Glutamatergic neuron (in vitro differentiated cells): ENCODE measurements around the gene GSG1L. TPM values are rescaled to one million over a fixed set of nuclear protein-coding genes. Genes with fewer than 3 reads are reported as not detected.

Experiments
- DNase-seq: peaks from one replicate; pipeline ENCODE4 v3.0.0; 2022
- H3K27ac Mint-ChIP-seq: one replicate; pipeline ENCODE4 v1.8.0; 2020; ENCODE audit warnings: mild to moderate bottlenecking, mixed read lengths, inconsistent platforms; ENCODE audit not compliant: unreplicated experiment
- H3K27me3 Mint-ChIP-seq: one replicate; pipeline ENCODE4 v1.8.0; 2020; ENCODE audit warnings: mild to moderate bottlenecking, moderate library complexity, mixed read lengths, inconsistent platforms; ENCODE audit not compliant: unreplicated experiment
- H3K36me3 Mint-ChIP-seq: one replicate; pipeline ENCODE4 v1.8.0; 2020; ENCODE audit warnings: mild to moderate bottlenecking, mixed read lengths, inconsistent platforms; ENCODE audit not compliant: unreplicated experiment
- H3K4me1 Mint-ChIP-seq: one replicate; pipeline ENCODE4 v1.8.0; 2020; ENCODE audit warnings: mild to moderate bottlenecking, low read depth, mixed read lengths, inconsistent platforms; ENCODE audit not compliant: unreplicated experiment
- H3K4me3 Mint-ChIP-seq: one replicate; pipeline ENCODE4 v1.8.0; 2020; ENCODE audit warnings: mild to moderate bottlenecking, mixed read lengths, inconsistent platforms; ENCODE audit not compliant: unreplicated experiment
- H3K9me3 Mint-ChIP-seq: one replicate; pipeline ENCODE4 v1.8.0; 2020; ENCODE audit warnings: mild to moderate bottlenecking, moderate library complexity, mixed read lengths, inconsistent platforms; ENCODE audit not compliant: unreplicated experiment
- total RNA-seq: library from RNA; stranded (reverse); fragmentation: NEBNext Ultra II Directional; extraction: Animal tissue kit (Norgen Biotek cat#: 25700); gene quantifications from one replicate; pipeline ENCODE4 v1.2.1, GENCODE V29; 2021; ENCODE audit not compliant: unreplicated experiment
- TF ChIP-seq, protein P1 (sequence below): fragments of 200-600 bp; sonication (generic); IDR thresholded peaks from one replicate; pipeline ENCODE4 v1.5.0; 2021; ENCODE audit not compliant: partially characterized antibody, unreplicated experiment

GSG1L gene
- total RNA-seq, 1 donor from 2014 or later, result 0.91 TPM

DNA sequence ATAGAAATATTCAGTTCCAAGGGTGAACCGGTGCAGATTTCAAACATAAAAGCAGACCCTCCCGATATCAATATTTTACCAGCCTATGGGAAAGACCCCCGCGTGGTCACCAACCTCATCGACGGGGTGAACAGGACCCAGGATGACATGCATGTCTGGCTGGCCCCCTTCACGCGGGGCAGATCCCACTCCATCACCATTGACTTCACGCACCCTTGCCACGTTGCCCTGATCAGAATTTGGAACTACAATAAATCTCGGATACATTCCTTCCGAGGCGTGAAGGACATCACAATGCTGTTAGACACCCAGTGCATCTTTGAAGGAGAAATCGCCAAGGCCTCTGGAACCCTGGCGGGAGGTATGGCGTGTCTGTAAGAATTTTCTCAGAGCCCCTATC, 313.6 kb downstream of the GSG1L start:
- TF ChIP-seq, protein P1, sequence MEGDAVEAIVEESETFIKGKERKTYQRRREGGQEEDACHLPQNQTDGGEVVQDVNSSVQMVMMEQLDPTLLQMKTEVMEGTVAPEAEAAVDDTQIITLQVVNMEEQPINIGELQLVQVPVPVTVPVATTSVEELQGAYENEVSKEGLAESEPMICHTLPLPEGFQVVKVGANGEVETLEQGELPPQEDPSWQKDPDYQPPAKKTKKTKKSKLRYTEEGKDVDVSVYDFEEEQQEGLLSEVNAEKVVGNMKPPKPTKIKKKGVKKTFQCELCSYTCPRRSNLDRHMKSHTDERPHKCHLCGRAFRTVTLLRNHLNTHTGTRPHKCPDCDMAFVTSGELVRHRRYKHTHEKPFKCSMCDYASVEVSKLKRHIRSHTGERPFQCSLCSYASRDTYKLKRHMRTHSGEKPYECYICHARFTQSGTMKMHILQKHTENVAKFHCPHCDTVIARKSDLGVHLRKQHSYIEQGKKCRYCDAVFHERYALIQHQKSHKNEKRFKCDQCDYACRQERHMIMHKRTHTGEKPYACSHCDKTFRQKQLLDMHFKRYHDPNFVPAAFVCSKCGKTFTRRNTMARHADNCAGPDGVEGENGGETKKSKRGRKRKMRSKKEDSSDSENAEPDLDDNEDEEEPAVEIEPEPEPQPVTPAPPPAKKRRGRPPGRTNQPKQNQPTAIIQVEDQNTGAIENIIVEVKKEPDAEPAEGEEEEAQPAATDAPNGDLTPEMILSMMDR, result no peak
- Mint-ChIP-seq H3K36me3 (peaks cover 3% of the 10 kb centered on the region), H3K27me3 (peaks cover 9% of the 10 kb centered on the region), H3K9me3 (peaks cover 4% of the 10 kb centered on the region), H3K4me1 (peaks cover 19% of the 10 kb centered on the region), H3K27ac (no peak overlapping the region), H3K4me3 (no peak overlapping the region)
- DNase-seq, result no peak

DNA sequence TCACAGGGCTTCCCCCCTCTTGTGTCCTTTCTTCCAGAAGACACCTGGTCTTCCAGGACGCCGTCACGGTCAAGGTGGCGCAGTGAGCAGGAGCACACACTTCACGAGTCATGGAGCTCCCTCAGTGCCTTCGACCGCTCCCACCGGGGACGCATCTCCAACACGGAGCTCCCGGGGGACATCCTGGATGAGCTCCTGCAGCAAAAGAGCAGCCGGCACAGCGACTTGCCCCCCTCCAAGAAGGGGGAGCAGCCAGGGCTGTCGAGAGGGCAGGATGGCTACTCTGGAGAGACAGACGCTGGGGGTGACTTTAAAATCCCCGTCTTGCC, 314.0 kb downstream of the GSG1L start:
- DNase-seq, result no peak
- H3K36me3 Mint-ChIP-seq, result peaks cover 5% of the 10 kb centered on the region
- peaks cover 14% of the 10 kb centered on the region for H3K4me1 Mint-ChIP-seq
- H3K4me3 Mint-ChIP-seq, result no peak overlapping the region
- TF ChIP-seq, protein P1, result no peak
- peaks cover 2% of the 10 kb centered on the region for H3K9me3 Mint-ChIP-seq
- no peak overlapping the region for H3K27ac Mint-ChIP-seq
- H3K27me3 Mint-ChIP-seq, result peaks cover 7% of the 10 kb centered on the region

DNA sequence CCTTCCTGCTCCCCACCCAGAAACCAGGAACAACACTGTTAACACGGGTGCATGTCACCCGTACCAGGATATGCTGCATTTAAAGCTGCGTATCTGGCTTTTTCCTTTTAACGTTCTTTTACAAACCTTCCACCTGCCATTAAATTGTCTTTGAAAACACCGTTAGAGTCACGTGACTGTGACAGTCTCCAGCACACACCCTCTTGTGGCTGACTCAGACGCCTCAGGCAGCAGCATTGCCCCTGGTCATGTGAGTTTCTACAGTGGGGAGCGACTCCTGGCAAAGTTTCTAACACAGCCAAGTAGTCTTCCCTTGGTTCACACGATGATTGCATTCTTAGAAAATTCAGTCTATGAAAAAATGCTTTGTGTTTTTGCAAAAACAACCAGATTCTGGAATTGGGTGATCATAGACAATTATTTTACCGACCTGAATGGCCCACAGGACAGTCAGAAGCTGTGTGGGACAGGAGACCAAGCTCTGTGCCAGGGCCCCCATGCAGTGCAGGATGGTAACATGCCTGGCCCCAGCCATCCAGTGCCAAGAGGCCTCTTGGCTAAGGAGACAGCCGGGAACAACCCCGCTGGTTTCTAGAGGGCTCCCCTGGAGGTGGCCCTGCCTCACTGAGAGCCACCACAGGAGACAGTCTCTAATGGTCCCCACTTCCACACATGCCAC, 314.5 kb downstream of the GSG1L start:
- Mint-ChIP-seq H3K4me1 (peaks cover 12% of the 10 kb centered on the region), H3K27ac (no peak overlapping the region), H3K9me3 (peaks cover 2% of the 10 kb centered on the region), H3K36me3 (peaks cover 5% of the 10 kb centered on the region), H3K27me3 (peaks cover 7% of the 10 kb centered on the region), H3K4me3 (no peak overlapping the region)
- TF ChIP-seq, protein P1, result no peak
- DNase-seq, result no peak

DNA sequence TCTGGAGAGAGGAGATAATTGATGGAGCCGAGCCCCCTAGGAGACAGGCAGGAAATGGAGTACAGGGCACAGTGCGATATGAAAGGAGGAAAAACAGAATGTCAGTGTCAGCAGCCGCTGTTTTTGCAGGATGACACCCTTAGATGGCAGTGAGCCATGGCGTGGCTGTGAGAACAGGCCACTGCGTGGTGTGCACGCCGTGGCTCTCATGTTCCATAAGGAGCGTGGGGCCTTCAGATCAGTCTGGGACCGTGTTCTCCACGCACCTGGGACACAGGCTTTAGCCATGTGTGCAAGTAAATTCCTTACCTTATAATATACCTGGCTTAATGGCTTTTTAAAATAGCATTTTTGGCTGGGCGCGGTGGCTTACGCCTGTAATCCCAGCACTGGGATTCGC, 315.6 kb downstream of the GSG1L start:
- Mint-ChIP-seq H3K9me3 (peaks cover 2% of the 10 kb centered on the region), H3K27me3 (peaks cover 7% of the 10 kb centered on the region), H3K4me3 (no peak overlapping the region), H3K36me3 (peaks cover 5% of the 10 kb centered on the region), H3K4me1 (peaks cover 12% of the 10 kb centered on the region), H3K27ac (no peak overlapping the region)
- DNase-seq, result no peak
- TF ChIP-seq, protein P1, result no peak

DNA sequence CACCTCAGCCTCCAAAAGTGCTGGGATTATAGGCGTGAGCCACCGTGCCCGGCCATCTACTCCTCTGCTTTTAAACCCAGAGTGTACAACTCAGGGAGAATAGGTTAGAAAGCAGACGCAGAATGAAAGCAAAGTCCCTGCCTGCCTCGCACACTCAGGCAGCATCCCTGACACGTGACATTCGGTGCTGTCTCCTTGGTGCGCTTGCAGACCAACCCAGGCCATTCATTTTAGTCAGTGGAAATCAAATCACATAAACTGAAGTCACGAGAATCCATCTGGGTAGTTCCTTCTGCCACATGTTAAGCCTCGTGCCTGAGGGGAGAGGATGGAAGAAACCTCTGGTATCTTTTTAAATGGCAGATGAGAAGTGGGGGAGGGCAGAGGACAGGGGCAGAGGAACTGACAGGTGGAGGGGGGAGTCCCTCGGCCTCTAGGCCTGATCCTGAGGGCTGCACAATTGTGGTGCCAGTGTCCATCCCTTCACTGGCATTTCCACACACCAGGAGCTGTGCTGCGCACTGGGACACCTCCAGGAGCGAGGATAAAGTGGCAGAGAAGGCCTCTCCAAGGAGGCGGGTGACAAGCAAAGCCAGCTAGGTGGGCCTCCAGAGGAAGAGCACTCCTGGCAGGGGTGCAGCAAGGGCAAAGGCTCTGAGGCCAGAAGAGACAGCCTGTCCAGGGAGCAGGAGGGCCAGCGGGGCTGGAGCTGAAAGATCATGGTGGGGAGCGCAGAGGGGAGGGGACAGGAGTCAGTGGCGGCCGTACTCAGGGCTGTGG, 317.2 kb downstream of the GSG1L start:
- H3K27ac Mint-ChIP-seq, result peak overlapping the region; percentile 28
- no peak overlapping the region for H3K4me3 Mint-ChIP-seq
- H3K27me3 Mint-ChIP-seq, result peaks cover 4% of the 10 kb centered on the region
- TF ChIP-seq, protein P1, result no peak
- DNase-seq, result no peak
- H3K9me3 Mint-ChIP-seq, result peaks cover 2% of the 10 kb centered on the region
- H3K36me3 Mint-ChIP-seq, result peaks cover 5% of the 10 kb centered on the region
- H3K4me1 Mint-ChIP-seq, result peaks cover 12% of the 10 kb centered on the region
